ENCODE results near the gene TH.
A peak's percentile ranks its signal among the peaks of the same experiment; 100 is the strongest.
"Not testable (repeated sequence)": the region's sequence is repeated elsewhere in the genome, so short reads cannot be mapped to it uniquely, and the experiment has no call there.

The TH gene

GRCh38 chr11:2127482-2128129 is 44.0 kb downstream of the TH start:
- DNase-seq, result no peak

GRCh38 chr11:2126520-2127085 is 45.0 kb downstream of the TH start:
- no peak for DNase-seq

DNA sequence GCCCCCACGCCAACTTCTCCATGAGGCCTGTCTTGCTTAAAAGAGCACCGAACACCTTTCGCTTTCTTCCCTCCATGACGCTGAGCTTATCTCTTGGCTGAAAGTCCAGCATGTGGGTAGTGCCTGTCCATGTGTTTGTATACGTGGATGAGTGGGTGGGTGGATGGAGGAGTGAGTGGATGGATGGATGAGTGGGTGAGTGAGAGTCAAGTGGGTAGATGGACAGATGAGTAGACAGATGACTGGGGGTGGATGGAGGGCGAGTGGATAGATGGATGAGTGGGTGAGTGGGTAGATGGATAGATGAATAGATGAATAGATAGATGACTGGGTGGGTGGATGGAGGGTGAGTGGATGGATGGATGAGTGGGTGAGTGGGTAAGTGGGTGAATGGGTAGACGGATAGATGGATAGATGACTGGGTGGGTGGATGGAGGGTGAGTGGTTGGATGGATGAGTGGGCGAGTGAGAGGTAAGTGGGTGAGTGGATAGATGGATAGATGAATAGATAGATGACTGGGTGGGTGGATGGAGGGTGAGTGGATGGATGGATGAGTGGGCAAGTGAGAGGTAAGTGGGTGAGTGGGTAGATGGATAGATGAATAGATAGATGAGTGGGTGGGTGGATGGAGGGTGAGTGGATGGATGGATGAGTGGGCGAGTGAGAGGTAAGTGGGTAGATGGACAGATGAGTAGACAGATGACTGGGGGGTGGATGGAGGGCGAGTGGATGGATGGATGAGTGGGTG is 46.7 kb downstream of the TH start:
- not testable (repeated sequence) for DNase-seq

DNA sequence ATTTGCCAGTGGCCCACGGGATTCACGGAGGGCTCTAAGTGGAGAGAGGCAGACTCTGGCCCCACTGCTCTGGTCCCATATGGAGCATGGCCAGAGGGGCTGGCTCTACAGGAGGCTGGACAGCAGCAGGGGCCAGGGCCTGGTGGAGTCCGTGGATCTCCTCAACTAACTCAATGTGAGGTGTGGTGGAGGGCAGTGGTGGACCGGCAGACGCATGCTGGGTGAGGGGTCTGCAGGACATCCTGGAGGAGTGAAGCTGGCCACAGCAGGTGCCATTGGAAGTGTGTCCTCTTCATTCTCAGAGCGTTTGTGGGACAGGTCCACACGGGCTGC is 48.0 kb downstream of the TH start:
- DNase-seq, result no peak

GRCh38 chr11:2122907-2123627 is 48.5 kb downstream of the TH start:
- no peak for DNase-seq

GRCh38 chr11:2122222-2122906 is 49.3 kb downstream of the TH start:
- peak; percentile 20 for DNase-seq

DNA sequence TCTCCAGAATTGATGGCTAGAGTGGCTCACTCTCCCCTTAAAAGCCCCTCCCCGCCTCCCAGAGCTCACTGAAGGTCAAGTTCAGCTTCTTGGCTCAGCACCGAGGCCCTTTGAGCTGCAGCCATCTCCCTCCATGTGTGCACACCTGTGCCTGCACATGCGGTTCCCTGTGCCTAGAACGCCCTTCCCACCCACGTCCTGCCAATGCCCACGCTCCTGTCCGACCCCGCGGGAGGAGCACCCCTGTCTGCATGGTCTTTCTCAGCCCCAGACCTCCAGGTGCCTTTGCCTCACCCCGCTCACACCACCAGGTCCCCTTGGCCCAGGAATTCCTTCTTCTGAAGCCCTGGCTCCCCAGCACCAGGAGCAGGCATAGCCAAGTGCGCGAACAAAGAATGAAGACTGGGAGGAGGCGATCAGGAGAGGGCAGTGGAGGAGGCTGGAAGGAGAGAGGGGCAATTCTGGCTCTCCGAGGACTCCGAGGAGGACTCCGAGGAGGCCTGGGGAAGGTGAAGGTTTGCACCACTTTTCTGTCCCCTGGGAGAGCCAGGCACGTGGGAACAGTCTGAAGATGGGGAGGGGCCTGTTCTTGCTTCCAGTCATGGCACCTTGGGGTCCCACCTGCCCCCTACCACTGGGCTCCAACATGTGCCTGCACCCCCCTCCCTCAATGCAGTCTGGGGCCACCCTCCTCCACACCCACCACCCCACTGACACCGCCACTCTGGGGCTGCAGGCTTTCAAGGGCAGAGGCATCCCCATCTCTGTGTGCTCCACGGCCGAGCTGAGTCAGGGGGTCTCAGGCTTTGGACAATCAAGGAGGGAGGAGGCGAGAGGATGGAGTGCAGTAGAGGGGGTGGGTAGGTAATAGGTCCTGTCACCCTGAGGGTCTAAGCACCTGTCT is 50.1 kb downstream of the TH start:
- no peak for DNase-seq

DNA sequence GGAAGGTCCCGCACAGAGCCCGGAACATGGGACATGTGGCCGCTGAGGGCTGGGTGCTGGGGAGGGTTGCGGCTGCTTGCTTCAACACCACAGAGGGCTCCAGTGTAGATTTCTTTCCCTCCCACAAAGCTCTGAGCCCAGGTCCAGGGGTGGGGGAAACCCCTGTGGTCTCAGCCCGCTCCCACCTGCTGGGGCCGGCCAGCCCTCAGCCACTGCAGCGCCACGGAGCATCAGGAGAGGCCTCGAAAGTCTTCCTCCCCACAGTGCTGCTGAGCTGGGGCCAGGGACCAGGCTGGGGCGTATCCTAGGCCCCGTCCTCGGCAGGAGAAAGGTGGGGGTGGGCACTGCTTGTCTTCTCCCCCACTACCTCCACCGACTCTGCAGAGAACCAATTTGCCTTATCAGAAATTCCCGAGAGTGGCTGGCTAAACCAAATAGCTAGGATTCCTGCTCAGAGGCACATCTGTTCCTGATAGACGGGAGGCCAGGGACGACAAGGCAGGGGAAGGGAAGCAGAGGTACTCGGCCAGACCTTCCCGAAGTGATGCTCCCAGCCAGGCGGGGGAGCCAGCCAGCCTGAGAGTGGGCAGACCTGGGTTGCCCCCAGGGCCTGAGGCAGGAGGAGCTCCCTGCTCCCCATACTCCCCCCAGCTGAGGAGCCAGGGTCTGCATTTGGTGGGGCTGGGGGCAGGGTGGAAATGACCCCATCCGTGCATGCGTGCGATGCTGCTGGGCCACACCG is 51.1 kb downstream of the TH start:
- DNase-seq, result no peak

- no peak for DNase-seq
Observed at GRCh38 chr11:2118677-2119076, 52.9 kb downstream of the TH start.

- DNase-seq, result no peak
Observed at GRCh38 chr11:2116680-2117079, 54.9 kb downstream of the TH start.

DNA sequence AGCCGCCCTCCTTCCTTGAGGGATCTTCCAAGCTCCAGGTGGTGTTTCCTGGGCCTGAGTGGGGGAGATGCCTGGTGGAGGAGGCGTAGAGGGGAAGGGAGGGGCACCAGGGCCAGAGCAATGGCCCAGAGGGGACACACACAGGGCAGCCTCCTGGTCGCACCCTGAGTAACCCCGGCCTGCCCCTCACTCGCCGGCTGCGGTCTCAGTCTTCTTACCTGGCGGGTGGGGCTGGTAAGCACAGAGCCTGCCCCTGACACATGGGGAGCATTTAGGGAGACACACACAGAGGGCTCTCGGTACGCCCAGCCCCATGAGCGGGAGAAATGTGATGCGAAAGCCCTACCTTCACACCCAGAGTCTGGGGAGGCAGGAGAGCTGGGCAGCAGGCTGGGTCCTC is 56.3 kb downstream of the TH start:
- DNase-seq, result no peak

- DNase-seq, result no peak
Observed at GRCh38 chr11:2114430-2115241, 57.0 kb downstream of the TH start.
